K562 (cell line): ENCODE data around the gene MAD1L1. TPM values are rescaled to one million over a fixed set of nuclear protein-coding genes. Genes with fewer than 3 reads are reported as not detected.

Experiments used
- ATF1 ChIP-seq, 2 experiments: fragments of 450-650 bp in 1 of 2; IDR thresholded peaks; 2 replicates each; pipeline ENCODE4 v1.6.1; 2016; ENCODE audit warnings: missing compliant biosample characterization in 1 of 2, missing genetic modification characterization in 1 of 2
- BRF1 ChIP-seq: IDR thresholded peaks from 3 replicates; pipeline ENCODE4 v1.6.1; 2011; ENCODE audit warnings: borderline replicate concordance, mild to moderate bottlenecking; ENCODE audit not compliant: insufficient read length; ENCODE audit errors: extremely low read depth
- CAMTA2 ChIP-seq: fragments of 250-450 bp; sonication (Bioruptor Pico); conservative IDR thresholded peaks from 2 replicates; pipeline ENCODE4 v1.5.1; 2022
- EZH2 ChIP-seq: IDR thresholded peaks from 2 replicates; pipeline ENCODE4 v1.6.1; 2012; ENCODE audit warnings: low read depth, mild to moderate bottlenecking, inconsistent platforms, low read length, borderline replicate concordance
- HEY1 ChIP-seq: fragments of 250-450 bp; sonication (Bioruptor Pico); IDR thresholded peaks from 2 replicates; pipeline ENCODE4 v1.5.0; 2020; ENCODE audit warnings: mild to moderate bottlenecking, moderate library complexity, borderline replicate concordance
- SMAD3 ChIP-seq: fragments of 450-650 bp; formaldehyde crosslinking; conservative IDR thresholded peaks from 2 replicates; pipeline ENCODE4 v1.4.0; 2020; ENCODE audit warnings: mild to moderate bottlenecking
- TARDBP ChIP-seq: fragments of 450-650 bp; IDR thresholded peaks from 2 replicates; pipeline ENCODE4 v1.6.1; 2016
- THRB ChIP-seq: fragments of 450-650 bp; formaldehyde crosslinking; conservative IDR thresholded peaks from 2 replicates; pipeline ENCODE4 v1.4.0; 2022; ENCODE audit warnings: mild to moderate bottlenecking, missing genetic modification characterization
- ZNF644 ChIP-seq: fragments of 200-800 bp; sonication (Bioruptor generic); IDR thresholded peaks from 2 replicates; pipeline ENCODE4 v1.6.1; 2016; ENCODE audit warnings: low read depth, missing genetic modification characterization, missing compliant biosample characterization
- polyA plus RNA-seq, 8 experiments: library from polyadenylated mRNA; depleted of rRNA in 4 of 8; stranded (reverse) in 5 of 8; unstranded in 3 of 8; fragments of >200 nt; fragmentation: Nextera tagmentation in 2 of 8; fragmentation: Illumina TruSeq in 1 of 8; extraction: Ambion mirVana in 2 of 8; extraction: Trizol in 1 of 8; gene quantifications; 2 replicates each; pipeline versions ENCODE4 v1.2.1 to v1.2.3, GENCODE V29; 2011 to 2014; ENCODE audit warnings: inconsistent platforms in 1 of 8, missing spikeins in 1 of 8
- total RNA-seq, 7 experiments: library from RNA; depleted of rRNA in 6 of 7; stranded (reverse); fragments of >200 nt in 6 of 7; fragmentation: Illumina TruSeq in 2 of 7; extraction: Trizol in 2 of 7; gene quantifications; 2 replicates each; pipeline versions ENCODE4 v1.2.1 to v1.2.3, GENCODE V29; 2011 to 2021; ENCODE audit warnings: low replicate concordance in 1 of 7

The MAD1L1 gene
- total and polyA plus RNA-seq, 9 of the 15 experiments (the other 6 are each of a cell fraction or from before 2014, with no cell fraction given), result 1.7 to 89.7 (median 18.0) TPM

GRCh38 chr7:2104107-2104710 is 128.5 kb downstream of the MAD1L1 start (continued):
- TF ChIP-seq BRF1 (no peak), ATF1 (CRISPR knock-in tag; IDR thresholded peaks at IDR 0.05) (0 out of 2 replicates have a peak, but pooled peaks have one; percentile 38), ATF1 (tag; IDR thresholded peaks at IDR 0.05) (peak; percentile 95), CAMTA2 (no peak), TARDBP (peak; percentile 86), HEY1 (CRISPR knock-in tag) (no peak), THRB (CRISPR knock-in tag) (0 out of 2 replicates have a peak, but pooled peaks have one; percentile 2), SMAD3 (0 out of 2 replicates have a peak, but pooled peaks have one; percentile 63), ZNF644 (tag) (no peak), EZH2 (no peak)
